Smooth muscle cell (in vitro differentiated cells): ENCODE data around the gene ACSL4. TPM values are rescaled to one million over a fixed set of nuclear protein-coding genes. Genes with fewer than 3 reads are reported as not detected.

Source experiments
- DNase-seq: peaks from one replicate; lab custom pipeline; 2025; ENCODE audit not compliant: unreplicated experiment; lab: John Stamatoyannopoulos, UW
- H2AFZ ChIP-seq: fragments of 200-600 bp; sonication (generic); 2 replicates; pipeline ENCODE4 v1.6.0; 2016; ENCODE audit warnings: antibody characterized with exemption, low read depth, mild to moderate bottlenecking
- H3F3A ChIP-seq: fragments of 200-600 bp; sonication (generic); 2 replicates; pipeline ENCODE4 v1.6.0; 2017; ENCODE audit warnings: antibody characterized with exemption, low read depth
- H3K27ac ChIP-seq: fragments of 200-600 bp; sonication (generic); 2 replicates; pipeline ENCODE4 v1.5.1; 2016; ENCODE audit warnings: low read depth, mild to moderate bottlenecking
- H3K27me3 ChIP-seq: fragments of 200-600 bp; sonication (generic); 2 replicates; pipeline ENCODE4 v1.6.1; 2016; ENCODE audit warnings: low read depth, mild to moderate bottlenecking
- H3K36me3 ChIP-seq: fragments of 200-600 bp; sonication (generic); 2 replicates; pipeline ENCODE4 v1.5.1; 2016; ENCODE audit warnings: low read depth
- H3K4me1 ChIP-seq: fragments of 200-600 bp; sonication (generic); 2 replicates; pipeline ENCODE4 v1.5.1; 2016; ENCODE audit warnings: low read depth
- H3K4me2 ChIP-seq: fragments of 200-600 bp; sonication (generic); 2 replicates; pipeline ENCODE4 v1.6.0; 2016; ENCODE audit warnings: mild to moderate bottlenecking
- H3K4me3 ChIP-seq: fragments of 200-600 bp; sonication (generic); 2 replicates; pipeline ENCODE4 v1.5.1; 2016; ENCODE audit warnings: mild to moderate bottlenecking
- H3K79me2 ChIP-seq: fragments of 200-600 bp; sonication (generic); 2 replicates; pipeline ENCODE4 v1.6.0; 2016; ENCODE audit warnings: low read depth, mild to moderate bottlenecking
- H3K9ac ChIP-seq: fragments of 200-600 bp; sonication (generic); 2 replicates; pipeline ENCODE4 v1.6.0; 2016; ENCODE audit warnings: low read depth
- H3K9me3 ChIP-seq: fragments of 200-600 bp; sonication (generic); replicated peaks from 2 replicates; pipeline ENCODE4 v1.5.1; 2016; ENCODE audit warnings: low read depth
- H4K20me1 ChIP-seq: fragments of 200-600 bp; sonication (generic); 2 replicates; pipeline ENCODE4 v1.6.0; 2016; ENCODE audit warnings: low read depth
- WGBS: methylation state at CpG from one replicate; pipeline ENCODE4 v1.1.7; 2016; ENCODE audit warnings: low lambda C conversion rate; 5-methylcytosine and 5-hydroxymethylcytosine counted together
- polyA plus RNA-seq: library from polyadenylated mRNA; unstranded; fragments of >200 nt; fragmentation: Nextera tagmentation; extraction: Ambion mirVana; gene quantifications from 2 replicates; pipeline ENCODE4 v1.2.1, GENCODE V29; 2016
- total RNA-seq: library from RNA; depleted of rRNA; stranded (reverse); fragments of >200 nt; gene quantifications from 2 replicates; pipeline ENCODE4 v1.2.3, GENCODE V29; 2014
- TF ChIP-seq, protein P1 (sequence below): fragments of 200-600 bp; sonication (generic); IDR thresholded peaks from 2 replicates; pipeline ENCODE4 v1.5.1; 2017; ENCODE audit warnings: borderline replicate concordance, mild to moderate bottlenecking, antibody characterized with exemption; ENCODE audit not compliant: insufficient read depth, poor library complexity, severe bottlenecking

The ACSL4 gene
- total and polyA plus RNA-seq, 2 experiments from 2014 or later = 15.4 to 79.0 TPM

DNA sequence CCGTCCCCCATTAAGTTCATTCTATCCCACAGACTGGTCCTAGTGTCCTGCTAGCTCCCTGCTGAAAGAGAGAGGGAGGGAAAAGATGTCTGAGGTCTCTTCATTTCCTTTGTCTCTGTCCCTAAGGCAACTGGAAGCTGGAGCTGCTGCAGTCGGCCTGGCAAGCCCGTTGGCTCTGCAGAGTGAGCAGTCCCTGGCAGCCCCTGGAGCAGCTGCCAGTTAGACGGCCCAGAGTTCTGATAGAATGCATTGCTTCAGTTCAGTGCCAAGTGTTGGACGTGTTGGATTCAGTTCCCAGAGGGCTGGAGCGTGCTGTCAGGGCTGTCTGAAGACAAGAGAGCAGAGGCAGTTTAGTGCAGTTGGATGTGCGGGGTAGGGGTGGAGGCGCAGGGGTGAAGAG, 109.1 kb downstream of the ACSL4 start:
- H3K9me3 ChIP-seq = no peaks in the 10 kb centered on the region
- no peaks in the 10 kb centered on the region for H3K4me1 ChIP-seq
- no peak overlapping the region for H2AFZ ChIP-seq
- H3K4me2 ChIP-seq = no peak overlapping the region
- no peaks in the 10 kb centered on the region for H3K79me2 ChIP-seq
- no peaks in the 10 kb centered on the region for H3F3A ChIP-seq
- no peak overlapping the region for H3K4me3 ChIP-seq
- H3K27ac ChIP-seq = no peak overlapping the region
- no peaks in the 10 kb centered on the region for H4K20me1 ChIP-seq
- DNase-seq = no peak
- H3K9ac ChIP-seq = no peak overlapping the region
- H3K36me3 ChIP-seq = no peaks in the 10 kb centered on the region
- 82% methylated on average over 8 of the region's 8 CpGs for WGBS
- no peaks in the 10 kb centered on the region for H3K27me3 ChIP-seq
- TF ChIP-seq, protein P1, sequence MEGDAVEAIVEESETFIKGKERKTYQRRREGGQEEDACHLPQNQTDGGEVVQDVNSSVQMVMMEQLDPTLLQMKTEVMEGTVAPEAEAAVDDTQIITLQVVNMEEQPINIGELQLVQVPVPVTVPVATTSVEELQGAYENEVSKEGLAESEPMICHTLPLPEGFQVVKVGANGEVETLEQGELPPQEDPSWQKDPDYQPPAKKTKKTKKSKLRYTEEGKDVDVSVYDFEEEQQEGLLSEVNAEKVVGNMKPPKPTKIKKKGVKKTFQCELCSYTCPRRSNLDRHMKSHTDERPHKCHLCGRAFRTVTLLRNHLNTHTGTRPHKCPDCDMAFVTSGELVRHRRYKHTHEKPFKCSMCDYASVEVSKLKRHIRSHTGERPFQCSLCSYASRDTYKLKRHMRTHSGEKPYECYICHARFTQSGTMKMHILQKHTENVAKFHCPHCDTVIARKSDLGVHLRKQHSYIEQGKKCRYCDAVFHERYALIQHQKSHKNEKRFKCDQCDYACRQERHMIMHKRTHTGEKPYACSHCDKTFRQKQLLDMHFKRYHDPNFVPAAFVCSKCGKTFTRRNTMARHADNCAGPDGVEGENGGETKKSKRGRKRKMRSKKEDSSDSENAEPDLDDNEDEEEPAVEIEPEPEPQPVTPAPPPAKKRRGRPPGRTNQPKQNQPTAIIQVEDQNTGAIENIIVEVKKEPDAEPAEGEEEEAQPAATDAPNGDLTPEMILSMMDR = no peak

DNA sequence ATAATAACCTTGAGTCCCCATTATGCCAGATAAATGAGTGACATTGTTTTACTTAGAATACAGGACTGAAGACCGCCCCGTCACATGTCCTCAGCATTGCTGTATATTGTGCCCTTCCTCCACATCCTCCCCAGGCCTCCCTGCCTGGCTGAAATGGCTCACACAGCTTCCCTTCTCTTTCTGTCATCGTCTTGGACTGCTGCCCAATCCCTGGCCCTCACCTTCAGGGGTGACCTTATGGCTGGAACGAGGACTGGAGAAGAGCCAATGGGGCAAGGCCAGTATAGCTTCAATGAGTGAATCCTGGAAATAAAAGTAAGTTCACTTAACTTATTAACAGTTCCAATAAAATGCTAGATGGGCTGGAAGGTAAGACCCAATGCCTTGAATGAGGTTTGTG, 110.8 kb downstream of the ACSL4 start:
- Histone ChIP-seq H3K27me3 (no peaks in the 10 kb centered on the region), H3K79me2 (no peaks in the 10 kb centered on the region), H3K9me3 (no peaks in the 10 kb centered on the region), H3F3A (no peaks in the 10 kb centered on the region), H3K9ac (no peak overlapping the region), H3K36me3 (no peaks in the 10 kb centered on the region), H3K4me3 (no peak overlapping the region), H4K20me1 (no peaks in the 10 kb centered on the region), H3K4me2 (no peak overlapping the region), H3K4me1 (no peaks in the 10 kb centered on the region), H2AFZ (no peak overlapping the region), H3K27ac (no peak overlapping the region)
- TF ChIP-seq, protein P1 = no peak
- 81% methylated on average over 4 of the region's 4 CpGs for WGBS
- no peak for DNase-seq

DNA sequence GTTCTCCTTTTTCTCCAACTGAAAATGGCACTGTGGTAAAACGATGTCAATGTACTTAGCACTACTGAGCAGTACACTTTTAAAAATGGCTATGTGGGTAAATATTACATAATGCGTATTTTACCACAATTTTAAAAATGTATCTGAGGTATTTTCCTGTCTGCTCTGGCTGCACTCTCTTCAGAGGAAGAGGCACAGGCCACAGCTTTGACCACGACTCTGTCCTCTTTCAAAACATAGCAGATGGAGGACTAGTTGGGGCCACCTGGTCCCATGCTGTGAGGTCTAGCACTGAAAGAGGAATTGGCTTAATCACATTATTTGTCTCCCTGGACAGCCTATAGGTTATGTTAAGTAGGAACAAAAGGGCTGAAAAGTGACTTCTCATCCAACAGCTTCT, 113.3 kb downstream of the ACSL4 start:
- Histone ChIP-seq H3K4me1 (no peaks in the 10 kb centered on the region), H3K4me2 (no peak overlapping the region), H3F3A (no peaks in the 10 kb centered on the region), H3K4me3 (no peak overlapping the region), H3K36me3 (no peaks in the 10 kb centered on the region), H3K27ac (no peak overlapping the region), H3K79me2 (no peaks in the 10 kb centered on the region), H4K20me1 (no peaks in the 10 kb centered on the region), H3K27me3 (no peaks in the 10 kb centered on the region), H2AFZ (no peak overlapping the region), H3K9ac (no peak overlapping the region), H3K9me3 (no peaks in the 10 kb centered on the region)
- TF ChIP-seq, protein P1 = no peak
- 83% methylated on average over 3 of the region's 3 CpGs for WGBS
- no peak for DNase-seq

DNA sequence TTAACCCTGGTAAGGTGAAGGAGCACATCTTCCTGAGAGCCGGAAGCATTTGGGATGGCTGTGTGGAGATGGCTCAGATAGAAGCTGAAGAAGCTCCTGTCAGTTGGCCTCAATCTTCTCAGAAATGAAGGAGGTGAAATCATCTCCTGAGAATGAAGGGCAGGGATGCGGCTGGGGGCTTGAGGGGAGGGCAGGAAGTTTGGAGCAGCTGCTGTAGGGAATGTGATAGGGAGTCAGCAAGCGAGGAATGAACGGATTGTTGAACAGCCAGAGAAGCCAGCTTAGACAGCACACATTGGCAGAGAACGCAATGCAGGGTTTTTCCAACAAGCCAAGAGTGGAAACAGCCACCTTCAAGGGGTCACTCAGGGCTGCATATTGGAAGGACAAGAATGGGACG, 118.1 kb downstream of the ACSL4 start:
- Histone ChIP-seq H3K9ac (no peak overlapping the region), H3K4me3 (no peak overlapping the region), H3K9me3 (no peaks in the 10 kb centered on the region), H3K27ac (no peak overlapping the region), H3K27me3 (no peaks in the 10 kb centered on the region), H3K4me2 (no peak overlapping the region), H3K79me2 (no peaks in the 10 kb centered on the region), H3K4me1 (no peaks in the 10 kb centered on the region), H3K36me3 (no peaks in the 10 kb centered on the region), H4K20me1 (no peaks in the 10 kb centered on the region), H3F3A (no peaks in the 10 kb centered on the region), H2AFZ (no peak overlapping the region)
- DNase-seq = no peak
- 65% methylated on average over 6 of the region's 6 CpGs for WGBS
- TF ChIP-seq, protein P1 = no peak
